Measurements from ENCODE around the gene SOWAHA.
"Not testable (repeated sequence)": the region's sequence is repeated elsewhere in the genome, so short reads cannot be mapped to it uniquely, and the experiment has no call there.

SOWAHA gene

GRCh38 chr5:132853323-132853722, 40.2 kb downstream of the SOWAHA start:
- no peak for DNase-seq (ENCODE audit: low read depth in 3 of 3)

- DNase-seq (ENCODE audit: low read depth in 3 of 3) = no peak
These were observed 40.7 kb downstream of the SOWAHA start for GRCh38 chr5:132853790-132854189.

GRCh38 chr5:132854301-132854700, 41.2 kb downstream of the SOWAHA start:
- DNase-seq (ENCODE audit: low read depth in 3 of 3) = no peak

GRCh38 chr5:132854992-132855391, 41.9 kb downstream of the SOWAHA start:
- not testable (repeated sequence) for DNase-seq (ENCODE audit: low read depth in 3 of 3)

DNA sequence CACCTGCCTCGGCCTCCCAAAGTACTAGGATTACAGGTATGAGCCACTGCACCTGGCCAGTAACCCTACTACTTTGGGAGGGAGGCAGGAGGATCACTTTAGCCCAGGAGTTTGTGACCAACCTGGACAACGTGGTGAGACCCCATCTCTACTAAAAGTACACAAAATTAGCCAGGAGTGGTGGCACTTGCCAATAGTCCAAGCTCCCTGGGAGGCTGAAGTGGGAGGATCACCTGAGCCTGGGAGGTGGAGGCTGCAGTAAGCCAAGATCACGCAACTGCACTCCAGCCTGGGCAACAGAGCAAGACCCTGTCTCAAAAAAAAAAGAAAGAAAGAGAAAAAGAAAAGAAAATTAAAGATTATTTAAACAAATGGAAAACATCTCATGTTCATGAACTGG, 42.9 kb downstream of the SOWAHA start:
- no peak for DNase-seq (ENCODE audit: low read depth in 3 of 3)

DNA sequence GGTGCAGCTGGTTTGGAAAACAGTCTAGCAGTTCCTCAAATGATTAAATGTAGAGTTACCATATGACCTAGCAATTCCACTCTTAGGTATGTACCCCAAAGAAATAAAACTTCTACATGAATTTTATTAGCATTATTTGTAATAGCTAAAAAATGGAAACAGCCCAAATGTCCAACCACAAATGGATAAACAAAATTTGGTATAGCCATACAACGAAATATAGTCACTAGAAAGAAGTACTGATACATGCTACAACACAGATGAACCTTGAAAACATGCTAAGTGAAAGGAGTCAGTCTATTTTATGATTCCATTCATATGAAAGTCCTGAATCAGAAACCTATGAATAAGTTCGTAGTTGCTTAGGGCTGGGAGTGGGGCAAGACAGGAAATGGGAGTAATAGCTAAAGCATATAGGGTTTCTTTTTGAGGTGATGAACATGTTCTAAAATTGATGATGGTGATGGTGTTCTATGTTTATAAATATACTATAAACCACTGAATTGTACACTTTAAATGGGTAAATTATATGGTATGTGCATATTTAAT, 46.9 kb downstream of the SOWAHA start:
- DNase-seq (ENCODE audit: low read depth in 3 of 3) = no peak

GRCh38 chr5:132860742-132861141, 47.6 kb downstream of the SOWAHA start:
- no peak for DNase-seq (ENCODE audit: low read depth in 3 of 3)

GRCh38 chr5:132865668-132866341, 52.7 kb downstream of the SOWAHA start:
- no peak for DNase-seq (ENCODE audit: low read depth in 3 of 3)
